Stimulated activated CD4-positive, alpha-beta T cell treated with anti-CD3 and anti-CD28 coated beads, Interleukin-15, amount 100 ng/mL, for 48 hours (primary cell): Measurements from ENCODE around the gene CFAP20DC.
"Not testable (repeated sequence)": the region's sequence is repeated elsewhere in the genome, so short reads cannot be mapped to it uniquely, and the experiment has no call there.

Experiments used
- DNase-seq, 2 donors: peaks; one replicate each; pipeline ENCODE4 v3.0.0-alpha.2; 2020; ENCODE audit warnings: low read depth in 2 of 2

Gene CFAP20DC

GRCh38 chr3:58963928-58964503 is 85.8 kb downstream of the CFAP20DC start:
- DNase-seq, result no peak

GRCh38 chr3:58962816-58963215 is 87.0 kb downstream of the CFAP20DC start:
- DNase-seq, result no peak

DNA sequence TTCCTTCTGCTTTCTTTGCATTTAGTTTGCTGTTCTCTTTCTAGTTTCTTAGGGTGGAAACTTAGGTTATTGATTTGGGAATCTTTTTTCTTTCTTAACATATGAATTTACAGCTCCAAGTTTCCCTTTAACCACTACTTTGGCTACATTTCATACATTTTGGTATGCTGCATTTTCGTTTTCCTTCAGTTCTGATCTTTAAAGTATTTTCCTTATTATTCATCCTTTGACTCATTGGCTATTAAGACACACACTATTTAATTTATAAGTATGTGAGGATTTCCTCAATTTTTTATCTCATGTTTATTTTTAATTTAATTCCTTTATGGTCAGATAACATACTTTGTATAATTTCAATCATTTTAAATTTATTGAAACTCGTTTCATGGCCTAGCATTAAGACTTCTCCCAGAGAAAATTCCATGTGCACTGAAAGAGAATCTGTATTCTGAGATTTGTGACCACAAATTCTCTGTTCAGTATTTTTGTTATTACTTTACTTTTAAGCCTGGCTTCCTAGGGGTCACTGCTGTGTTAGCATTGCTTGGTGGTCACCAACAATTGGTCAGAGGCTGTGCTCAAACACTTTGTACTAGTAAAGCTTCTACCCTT is 87.7 kb downstream of the CFAP20DC start:
- DNase-seq, result no peak

DNA sequence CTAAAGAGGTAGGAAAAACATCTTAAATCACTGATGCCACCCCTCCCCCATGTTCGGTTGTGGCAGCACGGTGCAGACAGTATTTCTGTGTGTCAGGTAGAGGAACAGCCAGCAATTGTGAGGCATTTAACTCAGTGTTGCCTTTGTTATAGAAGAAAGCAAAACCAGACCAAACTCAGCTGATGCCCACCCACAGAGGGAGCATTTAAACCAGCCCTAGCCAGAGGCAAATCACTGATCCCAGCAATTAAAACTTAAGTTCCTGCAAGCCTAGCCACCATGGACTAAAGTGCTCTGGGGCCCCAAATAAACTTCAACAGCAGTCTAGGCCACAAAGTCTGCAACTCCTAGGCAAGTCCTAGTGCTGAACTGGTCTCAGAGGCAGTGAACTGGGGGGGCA is 94.5 kb downstream of the CFAP20DC start:
- DNase-seq, result no peak

DNA sequence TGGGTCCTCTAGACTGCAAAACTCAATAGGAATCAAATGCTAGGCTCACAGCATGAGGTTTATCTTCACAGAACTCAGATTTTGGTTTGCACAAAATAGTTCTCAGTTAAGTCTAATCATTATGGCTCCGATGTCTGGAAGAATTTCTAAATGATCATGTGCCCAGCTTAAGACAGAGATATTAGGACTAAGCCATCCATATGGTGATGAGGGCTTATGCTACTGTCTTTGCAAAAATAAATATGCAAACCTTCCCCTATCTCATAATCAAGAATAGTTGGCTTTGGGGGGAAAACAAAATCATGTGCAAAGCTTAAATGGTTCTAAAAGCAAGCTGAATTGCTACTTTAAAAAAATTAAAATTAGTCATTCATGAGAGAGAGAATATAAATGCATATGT is 96.5 kb downstream of the CFAP20DC start:
- no peak for DNase-seq

GRCh38 chr3:58952128-58952917 is 97.5 kb downstream of the CFAP20DC start:
- DNase-seq, result no peak

- DNase-seq, result no peak
These were observed 101.8 kb downstream of the CFAP20DC start for GRCh38 chr3:58948018-58948417.

DNA sequence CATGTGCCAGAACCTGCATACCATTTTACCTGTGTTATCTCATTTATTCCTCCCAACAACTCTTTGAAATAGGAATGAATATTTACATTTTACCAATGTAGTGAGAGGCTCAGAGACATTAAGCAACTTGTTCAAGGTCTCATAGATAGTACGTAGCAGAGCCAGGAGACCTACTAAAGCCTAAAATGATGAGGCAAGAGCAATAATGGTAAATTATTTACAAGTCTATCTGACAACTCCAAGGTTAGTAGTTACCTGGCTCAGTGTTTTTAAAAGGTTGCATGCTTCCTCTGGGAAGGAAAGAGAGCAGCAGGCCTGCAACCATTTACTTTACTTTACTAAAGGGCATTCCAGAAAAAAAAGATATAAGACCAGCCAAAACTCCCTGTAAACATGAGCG is 103.0 kb downstream of the CFAP20DC start:
- DNase-seq, result no peak

DNA sequence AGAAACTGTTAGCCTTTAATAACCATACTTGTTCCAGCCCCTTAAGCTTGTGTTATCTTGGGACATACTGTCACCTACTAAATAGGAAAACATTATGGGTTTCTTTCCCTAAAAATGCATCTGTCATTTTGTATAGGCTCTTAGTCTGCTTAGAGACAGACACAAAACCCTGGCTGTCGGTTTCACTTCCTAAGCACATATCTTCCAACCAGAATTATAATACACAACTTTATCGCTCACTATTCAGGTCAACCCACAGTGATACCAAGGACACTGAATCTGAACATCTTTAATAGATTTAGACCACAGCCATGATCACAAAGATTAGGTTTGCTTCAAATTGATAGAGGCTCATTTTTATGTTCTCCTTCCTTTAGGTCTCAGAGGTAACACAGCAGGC is 111.8 kb downstream of the CFAP20DC start:
- no peak for DNase-seq

DNA sequence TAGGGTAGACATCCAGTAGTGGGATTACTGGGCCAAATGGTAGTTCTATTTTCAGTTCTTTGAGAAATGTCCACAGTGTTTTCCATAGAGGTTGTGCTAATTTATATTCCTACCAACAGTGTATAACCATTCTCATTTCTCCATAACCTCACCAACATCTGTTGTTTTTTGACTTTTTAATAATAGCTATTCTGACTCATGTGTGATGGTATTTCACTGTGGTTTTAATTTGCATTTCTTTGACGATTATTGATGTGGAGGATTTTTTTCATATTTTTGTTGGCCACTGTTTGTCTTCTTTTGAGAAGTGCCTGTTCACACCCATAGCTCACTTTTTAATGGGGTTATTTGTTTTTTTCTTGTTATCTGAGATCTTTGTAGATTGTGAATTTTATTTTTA is 125.2 kb downstream of the CFAP20DC start:
- DNase-seq, result no peak

DNA sequence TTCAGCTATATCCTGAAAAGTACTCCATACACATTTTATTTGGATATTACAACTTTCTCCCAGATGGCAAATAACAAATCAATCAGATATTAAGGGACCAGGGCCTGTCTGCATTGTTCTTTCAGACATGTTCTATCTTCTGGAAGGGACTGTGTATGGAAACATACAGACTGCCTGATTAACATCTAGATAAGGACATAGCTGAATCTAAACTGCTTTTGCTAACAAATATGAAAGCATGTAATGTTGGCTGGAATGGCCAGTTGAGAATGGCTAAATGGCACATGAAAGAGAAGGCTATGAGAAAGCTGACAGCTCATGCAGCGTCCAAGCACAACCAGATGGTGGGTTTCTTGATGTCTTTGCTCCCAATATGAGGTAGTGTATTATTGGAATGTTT is 149.4 kb downstream of the CFAP20DC start:
- no peak for DNase-seq

GRCh38 chr3:58899953-58900298 is 149.9 kb downstream of the CFAP20DC start:
- DNase-seq, result no peak

GRCh38 chr3:58899159-58899952 is 150.5 kb downstream of the CFAP20DC start:
- DNase-seq, result peak in 1 of 2 donors; percentile 4

DNA sequence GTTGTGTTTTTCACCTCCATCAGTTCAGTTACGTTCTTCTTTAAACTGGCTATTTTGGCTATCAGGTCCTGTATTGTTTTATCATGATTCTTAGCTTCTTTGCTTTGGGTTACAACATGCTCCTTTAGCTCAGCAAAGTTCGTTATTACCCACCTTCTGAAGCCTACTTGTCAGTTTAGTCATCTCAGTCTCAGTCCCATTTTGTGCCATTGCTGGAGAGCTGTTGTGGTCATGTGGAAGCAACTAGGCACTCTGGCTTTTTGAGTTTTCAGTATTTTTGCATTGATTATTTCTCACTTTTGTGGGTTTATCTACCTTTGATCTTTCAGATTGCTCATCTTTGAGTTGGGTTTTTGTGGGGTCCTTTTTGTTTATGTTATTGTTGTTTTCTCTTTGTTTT is 151.3 kb downstream of the CFAP20DC start:
- DNase-seq, result no peak

DNA sequence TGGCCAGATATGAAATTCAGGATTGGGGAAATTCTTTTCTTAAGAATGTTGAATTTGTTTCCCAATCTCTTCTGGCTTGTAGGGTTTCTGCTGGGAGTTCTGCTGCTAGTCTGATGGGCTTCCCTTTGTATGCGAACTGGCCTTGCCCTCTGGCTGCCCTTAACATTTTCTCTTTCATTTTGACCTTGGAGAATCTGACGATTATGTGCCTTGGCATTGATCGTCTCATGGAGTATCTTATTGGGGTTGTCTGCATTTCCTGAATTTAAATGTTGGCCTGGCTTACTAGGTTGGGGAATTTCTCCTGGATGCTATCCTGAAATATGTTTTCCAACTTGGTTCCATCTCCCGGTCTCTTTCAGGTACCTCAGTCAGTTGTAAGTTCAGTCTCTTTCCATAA is 152.2 kb downstream of the CFAP20DC start:
- DNase-seq, result no peak

DNA sequence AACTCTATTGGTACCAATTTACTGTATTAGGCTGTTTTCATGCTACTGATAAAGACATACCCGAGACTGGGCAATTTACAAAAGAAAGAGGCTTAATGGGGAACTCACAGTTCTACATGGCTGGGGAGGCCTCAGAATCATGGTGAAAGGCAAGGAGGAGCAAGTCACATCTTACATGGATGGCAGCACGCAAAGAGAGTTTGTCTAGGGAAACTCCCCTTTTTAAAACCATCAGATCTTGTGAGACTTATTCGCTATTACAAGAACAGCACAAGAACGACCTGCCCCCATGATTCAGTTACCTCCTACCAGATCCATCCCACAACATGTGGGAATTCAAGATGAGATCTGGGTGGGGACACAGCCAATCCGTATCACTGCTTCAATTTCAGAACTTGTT is 154.1 kb downstream of the CFAP20DC start:
- DNase-seq, result not testable (repeated sequence)

GRCh38 chr3:58892526-58892925 is 157.3 kb downstream of the CFAP20DC start:
- not testable (repeated sequence) for DNase-seq

DNA sequence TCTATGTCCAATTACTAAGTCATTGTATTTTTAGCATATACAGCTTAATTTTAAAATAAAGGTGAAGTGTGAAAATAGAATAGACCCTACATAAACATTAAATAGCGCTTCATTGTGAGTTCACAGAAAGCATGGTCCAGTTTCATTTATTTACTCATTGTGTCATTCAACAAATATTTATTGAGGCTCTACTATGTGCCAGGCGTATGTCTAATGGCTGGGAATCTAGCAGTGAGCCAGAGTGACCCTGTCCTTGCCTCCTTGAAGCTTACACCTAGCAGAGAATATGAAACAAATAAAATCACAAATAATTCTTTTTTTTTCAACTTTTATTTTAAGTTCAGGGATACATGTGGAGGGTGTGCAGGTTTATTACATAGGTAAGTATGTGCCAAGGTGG is 161.7 kb downstream of the CFAP20DC start:
- DNase-seq, result no peak

DNA sequence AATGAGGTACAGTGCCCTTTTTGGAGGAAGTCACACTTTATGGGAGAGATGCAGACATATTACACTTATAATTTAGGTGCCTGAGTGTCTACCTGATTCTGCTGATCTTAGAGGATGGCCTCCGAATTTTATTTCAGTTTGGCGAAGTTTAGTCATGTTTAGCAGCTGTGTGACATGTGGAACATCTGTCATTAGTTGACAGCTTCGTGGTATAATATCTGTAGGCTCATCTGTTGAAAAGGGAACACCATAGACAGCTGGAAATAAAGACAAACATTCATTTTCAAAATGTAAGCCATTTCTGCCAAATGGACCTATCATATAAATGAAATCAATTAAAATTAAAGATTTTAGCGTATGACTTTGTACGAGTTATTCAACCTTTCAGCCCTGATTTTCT is 165.4 kb downstream of the CFAP20DC start:
- no peak for DNase-seq

DNA sequence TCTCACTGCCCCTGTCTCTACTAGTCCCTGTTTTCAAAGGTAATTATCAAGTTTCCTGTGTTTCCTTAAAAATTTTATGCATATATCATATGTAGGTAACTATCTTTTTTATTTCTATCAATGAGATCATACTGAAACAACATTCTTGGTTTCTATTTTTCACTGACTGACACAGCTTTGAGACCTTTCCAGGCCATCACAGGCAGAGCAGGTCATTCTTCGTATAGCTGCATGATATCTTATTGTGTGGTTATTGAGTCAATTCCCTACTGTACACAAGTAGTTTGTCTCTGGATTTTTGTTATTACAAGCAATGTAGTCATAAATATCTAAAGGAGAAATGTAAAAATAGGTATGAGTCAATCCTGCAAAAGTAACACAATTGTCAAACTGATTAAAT is 169.6 kb downstream of the CFAP20DC start:
- DNase-seq, result no peak

DNA sequence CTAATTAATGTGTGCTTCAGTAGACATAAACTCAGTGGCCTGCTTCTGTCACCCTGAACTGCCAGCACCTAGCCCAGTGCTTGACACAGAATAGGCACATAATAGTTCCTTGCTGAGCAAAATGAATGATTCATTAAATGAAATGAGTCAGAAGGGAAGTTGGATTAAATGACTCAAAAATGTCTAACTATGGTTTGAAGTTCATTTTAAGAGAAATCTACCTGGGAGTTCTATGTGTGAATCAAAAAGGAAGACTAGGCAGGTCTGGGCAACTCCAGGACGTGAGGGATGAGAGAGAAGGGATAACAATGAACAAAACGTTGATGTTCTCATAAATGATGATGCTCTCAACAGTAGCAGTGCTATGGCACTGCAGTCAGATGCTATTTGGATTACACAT is 175.0 kb downstream of the CFAP20DC start:
- DNase-seq, result peak in 1 of 2 donors; percentile 4

DNA sequence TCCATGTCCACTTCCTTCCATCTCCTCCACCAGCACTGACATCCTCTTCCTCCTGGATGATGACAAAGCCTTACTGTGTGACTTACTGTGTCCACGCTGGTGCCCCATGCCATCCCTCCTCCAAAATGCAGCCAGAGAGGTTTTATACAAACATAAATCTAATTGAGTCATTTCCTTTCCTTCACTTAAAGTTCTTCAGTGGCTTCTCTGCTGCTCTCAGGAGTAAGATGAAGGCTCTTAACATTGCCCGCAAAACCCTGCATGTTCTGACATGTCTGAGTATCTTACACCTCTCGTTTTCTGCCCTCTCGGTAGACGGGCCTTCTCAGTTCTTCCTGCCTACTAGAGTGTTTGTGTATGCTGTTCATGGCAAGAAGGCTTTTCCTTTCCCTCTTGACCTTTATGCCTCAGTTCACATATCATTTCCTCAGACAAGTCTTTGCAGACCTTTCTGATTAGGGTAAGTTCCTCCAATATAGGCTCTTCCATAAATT is 175.5 kb downstream of the CFAP20DC start:
- DNase-seq, result peak in 1 of 2 donors; percentile 1
